GM12892 (cell line): Measurements from ENCODE around the gene IFI27.

Source experiments
- POLR2A ChIP-seq: IDR thresholded peaks from 2 replicates; pipeline ENCODE4 v1.6.1; 2011; ENCODE audit warnings: low read depth, low read length, control low read depth
- TAF1 ChIP-seq: IDR thresholded peaks from 2 replicates; pipeline ENCODE4 v1.6.1; 2011; ENCODE audit warnings: low read depth, mild to moderate bottlenecking, control low read depth, low read length, borderline replicate concordance

- TF ChIP-seq TAF1 = no peak
- TF ChIP-seq POLR2A = no peak
Measured at GRCh38 chr14:94114589-94115057, 4.1 kb downstream of the IFI27 start.
